Measurements from ENCODE around the gene KRT77. TPM values are rescaled to one million over a fixed set of nuclear protein-coding genes. Genes with fewer than 3 reads are reported as not detected.

Gene KRT77
- total and polyA plus RNA-seq, 5 donors from 2014 or later = not detected

DNA sequence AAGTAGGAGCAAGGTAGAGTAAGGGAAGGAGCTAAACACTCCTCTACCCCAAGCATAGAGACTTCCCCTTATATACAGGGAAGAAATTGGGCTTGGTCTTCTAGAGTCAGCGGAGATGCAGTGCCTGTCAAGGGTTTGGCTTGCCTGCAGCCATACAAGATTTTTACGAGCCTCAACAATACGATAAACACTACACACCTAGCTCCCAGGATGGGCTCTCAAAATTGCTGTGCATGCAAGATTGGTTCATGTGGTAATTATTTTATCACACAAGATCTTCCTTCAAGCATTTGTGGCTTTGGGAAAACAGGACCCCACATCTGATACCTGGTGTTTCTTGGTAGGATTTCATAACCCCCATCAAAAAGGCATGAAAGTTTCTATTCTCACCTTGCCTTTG, 23.0 kb downstream of the KRT77 start, which contains the start of gene KRT1:
Gene KRT1 (minus strand): TSS at position 45 of the 400 bp plus-strand sequence. CDS start 59 bp downstream, outside the sequence.
- DNase-seq (no peak), ATAC-seq (ENCODE audit: low read depth in 2 of 2) (no peak)
- Histone ChIP-seq H3K4me3 (ENCODE audit: low read depth, low read length) (no peak within 1 kb of the TSS), H3K9me3 (ENCODE audit: control insufficient read depth in 2 of 2, low read length in 2 of 2) (no peaks in the 10 kb centered on the region), H3K27me3 (ENCODE audit: control insufficient read depth, insufficient read depth, low read length) (no peaks in the 10 kb centered on the region), H3K36me3 (ENCODE audit: control insufficient read depth, insufficient read depth, low read length) (no peaks in the 10 kb centered on the region), H3K4me1 (ENCODE audit: control insufficient read depth, insufficient read depth, low read length, poor library complexity, severe bottlenecking) (no peaks in the 10 kb centered on the region), H3K27ac (ENCODE audit: insufficient read depth, low read length, poor library complexity, severe bottlenecking) (no peak within 1 kb of the TSS)
- Mint-ChIP-seq H3K4me3 (no peak within 1 kb of the TSS), H3K36me3 (no peaks in the 10 kb centered on the region), H3K9me3 (peaks cover 0 to 1% (median 0%) of the 10 kb centered on the region in 7 donors), H3K27ac (peak within 1 kb of the TSS in 2 of 3 donors; percentile 37 to 81), H3K27me3 (peaks cover 11% of the 10 kb centered on the region), H3K4me1 (peaks cover 0 to 18% (median 2%) of the 10 kb centered on the region in 4 donors)

DNA sequence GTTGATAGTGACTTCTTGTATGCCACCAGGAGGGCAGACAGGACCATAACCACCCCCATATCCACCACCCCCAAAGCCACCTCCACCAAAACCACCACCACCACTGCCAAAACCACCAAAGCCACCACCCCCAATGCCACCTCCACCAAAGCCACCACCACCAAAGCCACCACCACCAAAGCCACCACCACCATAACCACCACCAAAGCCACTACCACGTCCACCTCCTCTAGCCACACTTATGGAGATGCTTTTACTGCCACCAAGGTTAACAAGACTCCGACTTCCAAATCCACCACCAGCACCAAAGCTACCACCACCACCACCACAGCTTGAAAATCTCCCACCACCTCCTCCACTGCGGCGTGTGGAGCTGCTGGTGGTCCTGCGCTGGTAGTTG, 23.4 kb downstream of the KRT77 start:
- Histone ChIP-seq H3K9me3 (ENCODE audit: control insufficient read depth in 2 of 2, low read length in 2 of 2) (no peaks in the 10 kb centered on the region), H3K4me1 (ENCODE audit: control insufficient read depth, insufficient read depth, low read length, poor library complexity, severe bottlenecking) (no peaks in the 10 kb centered on the region), H3K27me3 (ENCODE audit: control insufficient read depth, insufficient read depth, low read length) (no peaks in the 10 kb centered on the region), H3K4me3 (ENCODE audit: low read depth, low read length) (no peak overlapping the region), H3K36me3 (ENCODE audit: control insufficient read depth, insufficient read depth, low read length) (no peaks in the 10 kb centered on the region), H3K27ac (ENCODE audit: insufficient read depth, low read length, poor library complexity, severe bottlenecking) (no peak overlapping the region)
- ATAC-seq (ENCODE audit: low read depth in 2 of 2) (no peak), DNase-seq (no peak)
- no peak overlapping the region for H3K27ac Mint-ChIP-seq
- no peaks in the 10 kb centered on the region for H3K36me3 Mint-ChIP-seq
- peaks cover 0 to 18% (median 2%) of the 10 kb centered on the region in 4 donors for H3K4me1 Mint-ChIP-seq
- H3K9me3 Mint-ChIP-seq = peaks cover 0 to 1% (median 0%) of the 10 kb centered on the region in 7 donors
- H3K27me3 Mint-ChIP-seq = peaks cover 11% of the 10 kb centered on the region
- no peak overlapping the region for H3K4me3 Mint-ChIP-seq

DNA sequence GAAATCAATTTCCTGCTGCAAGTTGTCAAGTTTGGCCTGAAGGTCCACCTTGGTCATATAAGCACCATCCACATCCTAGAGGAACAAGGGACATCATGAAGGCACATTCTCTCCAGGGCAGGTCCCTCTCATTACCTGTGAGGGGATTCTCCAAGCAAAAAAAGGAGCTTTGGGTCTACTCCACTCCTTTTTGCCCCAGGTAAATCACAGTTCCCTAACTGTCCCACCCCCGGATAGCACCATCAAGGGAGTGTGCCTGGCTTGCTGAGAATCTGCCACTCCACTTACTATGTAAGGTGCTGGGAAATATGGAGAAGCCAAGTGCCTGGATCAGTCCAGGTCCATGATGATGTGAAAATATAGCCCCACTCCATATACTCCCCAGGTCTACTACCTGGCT, 25.7 kb downstream of the KRT77 start:
- Histone ChIP-seq H3K4me1 (ENCODE audit: control insufficient read depth, insufficient read depth, low read length, poor library complexity, severe bottlenecking) (no peaks in the 10 kb centered on the region), H3K9me3 (ENCODE audit: control insufficient read depth in 2 of 2, low read length in 2 of 2) (no peaks in the 10 kb centered on the region), H3K27ac (ENCODE audit: insufficient read depth, low read length, poor library complexity, severe bottlenecking) (no peak overlapping the region), H3K27me3 (ENCODE audit: control insufficient read depth, insufficient read depth, low read length) (peaks cover 4% of the 10 kb centered on the region), H3K4me3 (ENCODE audit: low read depth, low read length) (no peak overlapping the region), H3K36me3 (ENCODE audit: control insufficient read depth, insufficient read depth, low read length) (no peaks in the 10 kb centered on the region)
- Mint-ChIP-seq H3K4me1 (peaks cover 0 to 15% (median 2%) of the 10 kb centered on the region in 4 donors), H3K36me3 (no peaks in the 10 kb centered on the region), H3K9me3 (peaks cover 0 to 1% (median 0%) of the 10 kb centered on the region in 7 donors), H3K27me3 (peaks cover 6% of the 10 kb centered on the region), H3K27ac (no peak overlapping the region), H3K4me3 (no peak overlapping the region)
- no peak for DNase-seq
- no peak for ATAC-seq (ENCODE audit: low read depth in 2 of 2)

DNA sequence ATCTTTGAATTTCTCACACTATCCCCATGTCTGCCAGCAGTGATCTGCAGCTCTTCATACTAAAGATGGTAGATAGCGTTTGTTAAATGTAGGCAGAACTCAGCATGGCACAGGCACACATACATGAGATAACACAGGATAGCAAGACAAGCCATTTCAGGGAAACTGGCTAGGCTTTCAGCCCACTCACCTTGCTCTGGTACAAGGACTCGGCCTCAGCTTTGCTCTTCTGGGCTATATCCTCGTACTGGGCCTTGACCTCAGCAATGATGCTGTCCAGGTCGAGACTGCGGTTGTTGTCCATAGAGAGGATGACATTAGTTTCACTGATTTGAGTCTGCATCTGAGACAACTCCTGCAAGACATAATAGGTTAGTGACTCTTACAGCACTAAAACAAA, 26.2 kb downstream of the KRT77 start:
- Histone ChIP-seq H3K9me3 (ENCODE audit: control insufficient read depth in 2 of 2, low read length in 2 of 2) (no peaks in the 10 kb centered on the region), H3K27me3 (ENCODE audit: control insufficient read depth, insufficient read depth, low read length) (peaks cover 5% of the 10 kb centered on the region), H3K4me3 (ENCODE audit: low read depth, low read length) (no peak overlapping the region), H3K27ac (ENCODE audit: insufficient read depth, low read length, poor library complexity, severe bottlenecking) (no peak overlapping the region), H3K4me1 (ENCODE audit: control insufficient read depth, insufficient read depth, low read length, poor library complexity, severe bottlenecking) (no peaks in the 10 kb centered on the region), H3K36me3 (ENCODE audit: control insufficient read depth, insufficient read depth, low read length) (no peaks in the 10 kb centered on the region)
- DNase-seq (no peak), ATAC-seq (ENCODE audit: low read depth in 2 of 2) (no peak)
- H3K27me3 Mint-ChIP-seq = peaks cover 2% of the 10 kb centered on the region
- H3K36me3 Mint-ChIP-seq = no peaks in the 10 kb centered on the region
- no peak overlapping the region for H3K4me3 Mint-ChIP-seq
- H3K4me1 Mint-ChIP-seq = peaks cover 0 to 13% (median 2%) of the 10 kb centered on the region in 4 donors
- peaks cover 0 to 1% (median 0%) of the 10 kb centered on the region in 7 donors for H3K9me3 Mint-ChIP-seq
- H3K27ac Mint-ChIP-seq = no peak overlapping the region

DNA sequence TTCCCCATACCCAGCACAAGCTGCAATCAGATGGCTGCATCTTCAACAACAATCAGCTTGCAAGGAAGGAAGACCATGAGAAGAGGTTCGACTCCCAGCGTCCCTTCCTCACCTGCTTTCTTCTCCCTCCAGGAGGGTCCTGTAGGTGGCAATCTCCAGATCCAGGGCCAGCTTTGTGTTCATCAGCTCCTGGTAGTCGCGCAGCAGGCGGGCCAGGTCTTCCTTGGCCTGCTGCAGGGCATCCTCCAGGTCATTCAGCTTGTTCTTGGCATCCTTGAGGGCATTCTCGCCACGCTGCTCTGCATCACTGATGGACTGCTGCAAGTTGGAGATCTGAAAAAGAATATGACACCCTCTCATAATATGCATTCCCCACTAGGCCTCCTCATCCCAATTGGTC, 27.2 kb downstream of the KRT77 start:
- Mint-ChIP-seq H3K4me3 (no peak overlapping the region), H3K27ac (peak overlapping the region in 2 of 3 donors; percentile 9 to 58), H3K4me1 (peaks cover 0 to 4% (median 2%) of the 10 kb centered on the region in 4 donors), H3K9me3 (peaks cover 0 to 1% (median 0%) of the 10 kb centered on the region in 7 donors), H3K27me3 (no peaks in the 10 kb centered on the region), H3K36me3 (no peaks in the 10 kb centered on the region)
- no peak for ATAC-seq (ENCODE audit: low read depth in 2 of 2)
- Histone ChIP-seq H3K9me3 (ENCODE audit: control insufficient read depth in 2 of 2, low read length in 2 of 2) (no peaks in the 10 kb centered on the region), H3K4me3 (ENCODE audit: low read depth, low read length) (no peak overlapping the region), H3K4me1 (ENCODE audit: control insufficient read depth, insufficient read depth, low read length, poor library complexity, severe bottlenecking) (no peaks in the 10 kb centered on the region), H3K27ac (ENCODE audit: insufficient read depth, low read length, poor library complexity, severe bottlenecking) (no peak overlapping the region), H3K36me3 (ENCODE audit: control insufficient read depth, insufficient read depth, low read length) (no peaks in the 10 kb centered on the region), H3K27me3 (ENCODE audit: control insufficient read depth, insufficient read depth, low read length) (peaks cover 5% of the 10 kb centered on the region)
- DNase-seq = no peak

DNA sequence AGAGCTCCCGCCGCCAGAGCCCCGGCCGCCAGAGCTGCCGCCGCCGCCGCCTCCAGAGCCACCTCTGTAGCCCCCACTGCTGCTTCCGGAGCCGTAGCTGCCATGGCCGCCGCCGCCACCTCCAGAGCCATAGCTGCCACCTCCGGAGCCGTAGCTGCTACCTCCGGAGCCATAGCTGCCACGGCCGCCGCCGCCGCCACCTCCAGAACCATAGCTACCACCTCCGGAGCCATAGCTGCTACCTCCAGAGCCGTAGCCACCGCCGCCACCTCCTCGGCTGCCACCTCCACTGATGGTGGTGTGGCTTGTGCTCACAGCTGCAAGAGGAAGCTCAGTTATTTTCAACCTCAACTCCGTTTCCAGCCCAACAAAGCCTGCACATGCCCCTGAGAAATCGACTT, 28.0 kb downstream of the KRT77 start:
- H3K27me3 ChIP-seq (ENCODE audit: control insufficient read depth, insufficient read depth, low read length) = peaks cover 5% of the 10 kb centered on the region
- Mint-ChIP-seq H3K36me3 (no peaks in the 10 kb centered on the region), H3K4me1 (no peaks in the 10 kb centered on the region), H3K27ac (no peak overlapping the region), H3K4me3 (no peak overlapping the region), H3K27me3 (no peaks in the 10 kb centered on the region), H3K9me3 (peaks cover 0 to 1% (median 0%) of the 10 kb centered on the region in 7 donors)
- no peak overlapping the region for H3K27ac ChIP-seq (ENCODE audit: insufficient read depth, low read length, poor library complexity, severe bottlenecking)
- no peaks in the 10 kb centered on the region for H3K4me1 ChIP-seq (ENCODE audit: control insufficient read depth, insufficient read depth, low read length, poor library complexity, severe bottlenecking)
- ATAC-seq (ENCODE audit: low read depth in 2 of 2) (no peak), DNase-seq (no peak)
- no peak overlapping the region for H3K4me3 ChIP-seq (ENCODE audit: low read depth, low read length)
- no peaks in the 10 kb centered on the region for H3K36me3 ChIP-seq (ENCODE audit: control insufficient read depth, insufficient read depth, low read length)
- H3K9me3 ChIP-seq (ENCODE audit: control insufficient read depth in 2 of 2, low read length in 2 of 2) = no peaks in the 10 kb centered on the region

DNA sequence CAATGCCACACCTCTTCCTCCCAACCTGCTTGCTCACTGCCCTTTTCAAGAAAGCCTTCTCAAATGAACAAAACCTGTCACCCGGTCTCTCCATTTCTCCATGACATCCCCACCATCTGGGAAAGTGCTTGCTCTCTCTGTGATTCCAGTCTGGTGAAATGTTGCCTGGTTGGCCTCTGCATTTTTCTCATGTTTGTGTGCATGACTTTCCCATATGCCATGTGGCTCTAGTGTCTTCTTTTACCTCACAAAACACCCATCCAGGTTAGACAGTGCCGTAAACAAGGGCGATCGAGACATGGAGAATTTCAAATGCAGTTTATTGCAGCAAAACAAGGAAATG, 28.9 kb downstream of the KRT77 start:
- no peaks in the 10 kb centered on the region for H3K36me3 Mint-ChIP-seq
- no peak for DNase-seq
- H3K36me3 ChIP-seq (ENCODE audit: control insufficient read depth, insufficient read depth, low read length) = no peaks in the 10 kb centered on the region
- H3K27ac Mint-ChIP-seq = no peak overlapping the region
- no peak for ATAC-seq (ENCODE audit: low read depth in 2 of 2)
- no peaks in the 10 kb centered on the region for H3K4me1 Mint-ChIP-seq
- H3K27ac ChIP-seq (ENCODE audit: insufficient read depth, low read length, poor library complexity, severe bottlenecking) = no peak overlapping the region
- H3K4me1 ChIP-seq (ENCODE audit: control insufficient read depth, insufficient read depth, low read length, poor library complexity, severe bottlenecking) = no peaks in the 10 kb centered on the region
- H3K27me3 ChIP-seq (ENCODE audit: control insufficient read depth, insufficient read depth, low read length) = peaks cover 5% of the 10 kb centered on the region
- no peaks in the 10 kb centered on the region for H3K27me3 Mint-ChIP-seq
- no peaks in the 10 kb centered on the region for H3K9me3 ChIP-seq (ENCODE audit: control insufficient read depth in 2 of 2, low read length in 2 of 2)
- peaks cover 0 to 1% (median 0%) of the 10 kb centered on the region in 7 donors for H3K9me3 Mint-ChIP-seq
- no peak overlapping the region for H3K4me3 Mint-ChIP-seq
- H3K4me3 ChIP-seq (ENCODE audit: low read depth, low read length) = no peak overlapping the region

DNA sequence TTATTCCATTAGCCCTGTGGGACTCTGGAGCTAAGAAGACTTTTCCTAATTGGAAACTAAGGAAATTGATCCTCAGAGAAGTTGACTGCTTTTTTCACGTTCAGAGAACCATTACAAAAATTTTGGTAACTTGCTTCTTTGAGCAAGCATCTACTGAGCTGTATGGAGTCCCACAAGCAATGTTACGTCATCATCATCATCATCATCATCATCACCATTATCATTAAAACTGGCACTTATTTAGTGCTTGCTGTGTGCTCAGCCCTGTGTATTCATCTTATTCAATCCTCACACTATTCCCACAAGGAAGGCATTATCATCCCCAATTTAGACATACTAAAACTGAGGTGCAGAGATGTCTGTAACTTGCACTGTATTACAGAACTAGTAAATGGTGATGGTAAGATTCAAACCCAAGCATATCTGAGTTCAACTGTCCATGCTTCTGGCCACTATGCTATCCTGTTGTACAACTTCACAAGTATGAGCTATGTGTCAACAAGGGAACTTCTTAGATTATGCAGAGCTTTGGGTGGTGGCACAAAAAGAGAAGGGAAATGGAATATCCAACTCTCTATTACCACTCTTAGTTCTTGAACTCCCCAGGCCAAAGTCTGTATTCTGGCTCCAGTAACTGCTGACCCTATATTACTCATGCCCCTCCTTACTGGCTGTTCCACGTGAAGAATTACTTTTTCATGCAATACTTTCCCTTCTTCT, 29.5 kb downstream of the KRT77 start:
- no peak overlapping the region for H3K4me3 Mint-ChIP-seq
- ATAC-seq (ENCODE audit: low read depth in 2 of 2) = no peak

More for the DNA sequence above, 29.5 kb downstream of the KRT77 start:
- Mint-ChIP-seq H3K4me1 (no peaks in the 10 kb centered on the region), H3K27me3 (no peaks in the 10 kb centered on the region), H3K9me3 (peaks cover 0 to 1% (median 0%) of the 10 kb centered on the region in 7 donors), H3K27ac (no peak overlapping the region), H3K36me3 (no peaks in the 10 kb centered on the region)
- H3K27me3 ChIP-seq (ENCODE audit: control insufficient read depth, insufficient read depth, low read length) = peaks cover 5% of the 10 kb centered on the region
- no peak overlapping the region for H3K4me3 ChIP-seq (ENCODE audit: low read depth, low read length)
- H3K36me3 ChIP-seq (ENCODE audit: control insufficient read depth, insufficient read depth, low read length) = no peaks in the 10 kb centered on the region
- no peaks in the 10 kb centered on the region for H3K9me3 ChIP-seq (ENCODE audit: control insufficient read depth in 2 of 2, low read length in 2 of 2)
- no peaks in the 10 kb centered on the region for H3K4me1 ChIP-seq (ENCODE audit: control insufficient read depth, insufficient read depth, low read length, poor library complexity, severe bottlenecking)
- no peak for DNase-seq
- no peak overlapping the region for H3K27ac ChIP-seq (ENCODE audit: insufficient read depth, low read length, poor library complexity, severe bottlenecking)

Measured in CD4-positive, CD25-positive, alpha-beta regulatory T cell (primary cell).